ENCODE results near the gene FAM120A.

FAM120A gene

GRCh38 chr9:93492327-93492726 is 40.8 kb downstream of the FAM120A start:
- H3K9me3 ChIP-seq (ENCODE audit: control insufficient read depth, low read length), result no peaks in the 10 kb centered on the region
- H3K36me3 ChIP-seq (ENCODE audit: control insufficient read depth, insufficient read depth, low read length, severe bottlenecking), result peaks cover 34% of the 10 kb centered on the region

GRCh38 chr9:93493949-93494348 is 42.5 kb downstream of the FAM120A start:
- H3K27me3 ChIP-seq (replicated peaks; ENCODE audit: control insufficient read depth, insufficient read depth, low read length), result no peaks in the 10 kb centered on the region
- no peak for DNase-seq (ENCODE audit: low read depth)
- H3K4me1 ChIP-seq (ENCODE audit: control insufficient read depth, insufficient read depth, low read length), result peaks cover 7% of the 10 kb centered on the region
- no peak overlapping the region for H3K9ac ChIP-seq (ENCODE audit: low read length)
- H3K9me3 ChIP-seq (ENCODE audit: control insufficient read depth, low read length), result no peaks in the 10 kb centered on the region
- H3K36me3 ChIP-seq (ENCODE audit: control insufficient read depth, insufficient read depth, low read length, severe bottlenecking), result peaks cover 46% of the 10 kb centered on the region
- H3K4me3 ChIP-seq (ENCODE audit: low read length), result no peak overlapping the region

More at GRCh38 chr9:93492327-93492726, 40.8 kb downstream of the FAM120A start:
- Histone ChIP-seq H3K27me3 (replicated peaks; ENCODE audit: control insufficient read depth, insufficient read depth, low read length) (no peaks in the 10 kb centered on the region), H3K4me1 (ENCODE audit: control insufficient read depth, insufficient read depth, low read length) (peaks cover 7% of the 10 kb centered on the region), H3K4me3 (ENCODE audit: low read length) (no peak overlapping the region), H3K9ac (ENCODE audit: low read length) (no peak overlapping the region)
- no peak for DNase-seq (ENCODE audit: low read depth)

GRCh38 chr9:93496285-93496684 is 44.8 kb downstream of the FAM120A start:
- peaks cover 53% of the 10 kb centered on the region for H3K36me3 ChIP-seq (ENCODE audit: control insufficient read depth, insufficient read depth, low read length, severe bottlenecking)

GRCh38 chr9:93500571-93501298 is 49.2 kb downstream of the FAM120A start:
- Histone ChIP-seq H3K27me3 (replicated peaks; ENCODE audit: control insufficient read depth, insufficient read depth, low read length) (no peaks in the 10 kb centered on the region), H3K4me1 (ENCODE audit: control insufficient read depth, insufficient read depth, low read length) (peaks cover 17% of the 10 kb centered on the region), H3K36me3 (ENCODE audit: control insufficient read depth, insufficient read depth, low read length, severe bottlenecking) (peaks cover 47% of the 10 kb centered on the region), H3K9me3 (ENCODE audit: control insufficient read depth, low read length) (no peaks in the 10 kb centered on the region), H3K4me3 (ENCODE audit: low read length) (peak overlapping the region; percentile 75), H3K9ac (ENCODE audit: low read length) (peak overlapping the region; percentile 48)
- no peak for DNase-seq (ENCODE audit: low read depth)

More at GRCh38 chr9:93496285-93496684, 44.8 kb downstream of the FAM120A start:
- Histone ChIP-seq H3K9ac (ENCODE audit: low read length) (no peak overlapping the region), H3K4me3 (ENCODE audit: low read length) (no peak overlapping the region), H3K9me3 (ENCODE audit: control insufficient read depth, low read length) (no peaks in the 10 kb centered on the region), H3K27me3 (replicated peaks; ENCODE audit: control insufficient read depth, insufficient read depth, low read length) (no peaks in the 10 kb centered on the region), H3K4me1 (ENCODE audit: control insufficient read depth, insufficient read depth, low read length) (peaks cover 12% of the 10 kb centered on the region)
- peak; percentile 14 for DNase-seq (ENCODE audit: low read depth)

GRCh38 chr9:93501406-93501805 is 49.9 kb downstream of the FAM120A start:
- no peaks in the 10 kb centered on the region for H3K27me3 ChIP-seq (replicated peaks; ENCODE audit: control insufficient read depth, insufficient read depth, low read length)
- H3K9me3 ChIP-seq (ENCODE audit: control insufficient read depth, low read length), result no peaks in the 10 kb centered on the region
- H3K4me1 ChIP-seq (ENCODE audit: control insufficient read depth, insufficient read depth, low read length), result peaks cover 17% of the 10 kb centered on the region
- peaks cover 47% of the 10 kb centered on the region for H3K36me3 ChIP-seq (ENCODE audit: control insufficient read depth, insufficient read depth, low read length, severe bottlenecking)
- peak overlapping the region; percentile 75 for H3K4me3 ChIP-seq (ENCODE audit: low read length)
- peak; percentile 44 for DNase-seq (ENCODE audit: low read depth)
- H3K9ac ChIP-seq (ENCODE audit: low read length), result peak overlapping the region; percentile 48

- H3K9me3 ChIP-seq (ENCODE audit: control insufficient read depth, low read length), result no peaks in the 10 kb centered on the region
- H3K27me3 ChIP-seq (replicated peaks; ENCODE audit: control insufficient read depth, insufficient read depth, low read length), result no peaks in the 10 kb centered on the region
- peaks cover 31% of the 10 kb centered on the region for H3K36me3 ChIP-seq (ENCODE audit: control insufficient read depth, insufficient read depth, low read length, severe bottlenecking)
- no peak overlapping the region for H3K4me3 ChIP-seq (ENCODE audit: low read length)
- DNase-seq (ENCODE audit: low read depth), result no peak
- H3K9ac ChIP-seq (ENCODE audit: low read length), result no peak overlapping the region
- peaks cover 17% of the 10 kb centered on the region for H3K4me1 ChIP-seq (ENCODE audit: control insufficient read depth, insufficient read depth, low read length)
Observed at GRCh38 chr9:93503381-93503780, 51.9 kb downstream of the FAM120A start.

- Histone ChIP-seq H3K9me3 (ENCODE audit: control insufficient read depth, low read length) (no peaks in the 10 kb centered on the region), H3K4me3 (ENCODE audit: low read length) (no peak overlapping the region), H3K9ac (ENCODE audit: low read length) (no peak overlapping the region), H3K27me3 (replicated peaks; ENCODE audit: control insufficient read depth, insufficient read depth, low read length) (no peaks in the 10 kb centered on the region), H3K36me3 (ENCODE audit: control insufficient read depth, insufficient read depth, low read length, severe bottlenecking) (peaks cover 9% of the 10 kb centered on the region), H3K4me1 (ENCODE audit: control insufficient read depth, insufficient read depth, low read length) (peaks cover 16% of the 10 kb centered on the region)
- DNase-seq (ENCODE audit: low read depth), result peak; percentile 3
Observed at GRCh38 chr9:93505541-93506132, 54.2 kb downstream of the FAM120A start.

GRCh38 chr9:93507768-93508167 is 56.3 kb downstream of the FAM120A start:
- peaks cover 23% of the 10 kb centered on the region for H3K4me1 ChIP-seq (ENCODE audit: control insufficient read depth, insufficient read depth, low read length)
- no peaks in the 10 kb centered on the region for H3K27me3 ChIP-seq (replicated peaks; ENCODE audit: control insufficient read depth, insufficient read depth, low read length)
- H3K36me3 ChIP-seq (ENCODE audit: control insufficient read depth, insufficient read depth, low read length, severe bottlenecking), result peaks cover 5% of the 10 kb centered on the region
- no peak for DNase-seq (ENCODE audit: low read depth)
- H3K9me3 ChIP-seq (ENCODE audit: control insufficient read depth, low read length), result no peaks in the 10 kb centered on the region
- no peak overlapping the region for H3K4me3 ChIP-seq (ENCODE audit: low read length)
- no peak overlapping the region for H3K9ac ChIP-seq (ENCODE audit: low read length)

GRCh38 chr9:93508207-93508606 is 56.7 kb downstream of the FAM120A start:
- Histone ChIP-seq H3K4me3 (ENCODE audit: low read length) (no peak overlapping the region), H3K4me1 (ENCODE audit: control insufficient read depth, insufficient read depth, low read length) (peaks cover 27% of the 10 kb centered on the region), H3K36me3 (ENCODE audit: control insufficient read depth, insufficient read depth, low read length, severe bottlenecking) (peaks cover under 1% of the 10 kb centered on the region), H3K9ac (ENCODE audit: low read length) (no peak overlapping the region), H3K9me3 (ENCODE audit: control insufficient read depth, low read length) (no peaks in the 10 kb centered on the region), H3K27me3 (replicated peaks; ENCODE audit: control insufficient read depth, insufficient read depth, low read length) (no peaks in the 10 kb centered on the region)
- no peak for DNase-seq (ENCODE audit: low read depth)

GRCh38 chr9:93509084-93509483 is 57.6 kb downstream of the FAM120A start:
- H3K27me3 ChIP-seq (replicated peaks; ENCODE audit: control insufficient read depth, insufficient read depth, low read length), result no peaks in the 10 kb centered on the region
- H3K9me3 ChIP-seq (ENCODE audit: control insufficient read depth, low read length), result no peaks in the 10 kb centered on the region
- H3K4me3 ChIP-seq (ENCODE audit: low read length), result no peak overlapping the region
- H3K4me1 ChIP-seq (ENCODE audit: control insufficient read depth, insufficient read depth, low read length), result peaks cover 27% of the 10 kb centered on the region
- no peaks in the 10 kb centered on the region for H3K36me3 ChIP-seq (ENCODE audit: control insufficient read depth, insufficient read depth, low read length, severe bottlenecking)
- H3K9ac ChIP-seq (ENCODE audit: low read length), result no peak overlapping the region
- no peak for DNase-seq (ENCODE audit: low read depth)

- H3K9ac ChIP-seq (ENCODE audit: low read length), result no peak overlapping the region
- H3K27me3 ChIP-seq (replicated peaks; ENCODE audit: control insufficient read depth, insufficient read depth, low read length), result no peaks in the 10 kb centered on the region
- H3K9me3 ChIP-seq (ENCODE audit: control insufficient read depth, low read length), result no peaks in the 10 kb centered on the region
- no peak overlapping the region for H3K4me3 ChIP-seq (ENCODE audit: low read length)
- no peak for DNase-seq (ENCODE audit: low read depth)
- H3K4me1 ChIP-seq (ENCODE audit: control insufficient read depth, insufficient read depth, low read length), result peaks cover 27% of the 10 kb centered on the region
- H3K36me3 ChIP-seq (ENCODE audit: control insufficient read depth, insufficient read depth, low read length, severe bottlenecking), result no peaks in the 10 kb centered on the region
Observed at GRCh38 chr9:93510041-93510440, 58.6 kb downstream of the FAM120A start.

Measured in adipocyte (in vitro differentiated cells).